Brain microvascular endothelial cell (primary cell): ENCODE data around the gene PTPRN2.

Experiments used
- DNase-seq: peaks from one replicate; pipeline ENCODE4 v3.0.0-alpha.2; 2020
- H3K27ac ChIP-seq: fragments of 250-450 bp; sonication (Bioruptor Pico); 2 replicates; pipeline ENCODE4 v1.5.1; 2020; ENCODE audit warnings: mild to moderate bottlenecking, moderate library complexity
- H3K27me3 ChIP-seq: fragments of 250-450 bp; sonication (Bioruptor Pico); replicated peaks from 2 replicates; pipeline ENCODE4 v1.5.1; 2020; ENCODE audit warnings: mild to moderate bottlenecking
- H3K36me3 ChIP-seq: fragments of 250-450 bp; sonication (Bioruptor Pico); replicated peaks from 2 replicates; pipeline ENCODE4 v1.5.1; 2020; ENCODE audit warnings: mild to moderate bottlenecking
- H3K4me3 ChIP-seq: 2 replicates; pipeline ENCODE4 v1.5.1; 2011; ENCODE audit warnings: low read depth, mild to moderate bottlenecking, control low read depth, low read length, moderate library complexity
- CTCF ChIP-seq: IDR thresholded peaks from 2 replicates; pipeline ENCODE4 v1.5.1; 2011; ENCODE audit warnings: low read depth, mild to moderate bottlenecking, moderate library complexity, low read length, control low read depth, inconsistent platforms; ENCODE audit errors: missing control alignments
- in situ Hi-C: cut with HindIII; loops from 2 replicates; pipeline ENCODE4 v1.10.0; 2017; ENCODE audit warnings: low sequenced_read_pairs, low pct_ligation_motif_present

PTPRN2 gene

GRCh38 chr7:157839672-157840167 is 747.9 kb downstream of the PTPRN2 start:
- Histone ChIP-seq H3K27me3 (no peaks in the 10 kb centered on the region), H3K36me3 (no peaks in the 10 kb centered on the region), H3K4me3 (no peak overlapping the region), H3K27ac (no peak overlapping the region)
- no peak for TF ChIP-seq CTCF
- in situ Hi-C loops: no loop called here
- no peak for DNase-seq

- Histone ChIP-seq H3K27ac (no peak overlapping the region), H3K4me3 (no peak overlapping the region), H3K27me3 (no peaks in the 10 kb centered on the region), H3K36me3 (no peaks in the 10 kb centered on the region)
- no peak for DNase-seq
- TF ChIP-seq CTCF: no peak
- in situ Hi-C loops: no loop called here
Observed at GRCh38 chr7:157839226-157839625, 748.4 kb downstream of the PTPRN2 start.

GRCh38 chr7:157837561-157837960 is 750.1 kb downstream of the PTPRN2 start:
- Histone ChIP-seq H3K27ac (no peak overlapping the region), H3K4me3 (no peak overlapping the region), H3K36me3 (no peaks in the 10 kb centered on the region), H3K27me3 (no peaks in the 10 kb centered on the region)
- DNase-seq: no peak
- in situ Hi-C loops: no loop called here
- TF ChIP-seq CTCF: no peak

GRCh38 chr7:157837047-157837446 is 750.6 kb downstream of the PTPRN2 start:
- TF ChIP-seq CTCF: no peak
- in situ Hi-C loops: no loop called here
- DNase-seq: no peak
- no peak overlapping the region for H3K4me3 ChIP-seq
- no peaks in the 10 kb centered on the region for H3K27me3 ChIP-seq
- H3K36me3 ChIP-seq: no peaks in the 10 kb centered on the region
- no peak overlapping the region for H3K27ac ChIP-seq

GRCh38 chr7:157834501-157835163 is 753.0 kb downstream of the PTPRN2 start:
- H3K27ac ChIP-seq: no peak overlapping the region
- no peak for TF ChIP-seq CTCF
- no peaks in the 10 kb centered on the region for H3K27me3 ChIP-seq
- in situ Hi-C loops: no loop called here
- no peaks in the 10 kb centered on the region for H3K36me3 ChIP-seq
- no peak overlapping the region for H3K4me3 ChIP-seq
- no peak for DNase-seq
